Activated T-cell treated with anti-CD3 and anti-CD28 coated beads for 24 hours (primary cell): ENCODE data around the gene SPRR3.

ENCODE experiments used
- DNase-seq: peaks from one replicate; pipeline ENCODE4 v3.0.0-alpha.2; 2020; ENCODE audit warnings: low read depth

SPRR3 gene

GRCh38 chr1:153001382-153001781 is at the start of gene SPRR3:
SPRR3 (plus strand) TSS chr1:153001749; CDS start chr1:153003021, 1,272 bp downstream.
- no peak for DNase-seq

- DNase-seq, result no peak
These were observed 47.8 kb upstream of the SPRR3 start for GRCh38 chr1:152953761-152954160.

- DNase-seq, result no peak
These were observed 47.1 kb upstream of the SPRR3 start for GRCh38 chr1:152954436-152954835.

- no peak for DNase-seq
These were observed 44.0 kb upstream of the SPRR3 start for GRCh38 chr1:152957561-152957960.

- DNase-seq, result no peak
These were observed 42.3 kb upstream of the SPRR3 start for GRCh38 chr1:152959273-152959672.

GRCh38 chr1:152959801-152960451 is 41.6 kb upstream of the SPRR3 start:
- no peak for DNase-seq

GRCh38 chr1:152960452-152961044 is 41.0 kb upstream of the SPRR3 start:
- no peak for DNase-seq

- DNase-seq, result no peak
These were observed 40.2 kb upstream of the SPRR3 start for GRCh38 chr1:152961226-152961891.

- DNase-seq, result no peak
These were observed 38.6 kb upstream of the SPRR3 start for GRCh38 chr1:152962876-152963415.

GRCh38 chr1:152964536-152964935 is 37.0 kb upstream of the SPRR3 start:
- DNase-seq, result no peak

GRCh38 chr1:152965853-152966252 is 35.7 kb upstream of the SPRR3 start:
- DNase-seq, result no peak

- DNase-seq, result no peak
These were observed 34.3 kb upstream of the SPRR3 start for GRCh38 chr1:152967201-152967600.

GRCh38 chr1:152968248-152968647 is 33.3 kb upstream of the SPRR3 start:
- DNase-seq, result no peak

- no peak for DNase-seq
These were observed 32.5 kb upstream of the SPRR3 start for GRCh38 chr1:152969036-152969435.

- DNase-seq, result no peak
These were observed 31.1 kb upstream of the SPRR3 start, which contains the start of gene SPRR4 for GRCh38 chr1:152970495-152970894. SPRR4 (plus strand) TSS chr1:152970648; CDS start chr1:152971891, 1,243 bp downstream.

- no peak for DNase-seq
These were observed 29.2 kb upstream of the SPRR3 start for GRCh38 chr1:152972196-152972886.

- DNase-seq, result no peak
These were observed 24.9 kb upstream of the SPRR3 start for GRCh38 chr1:152976688-152977087.

- no peak for DNase-seq
These were observed 23.9 kb upstream of the SPRR3 start for GRCh38 chr1:152977614-152978013.

GRCh38 chr1:152980676-152981075 is 20.9 kb upstream of the SPRR3 start:
- no peak for DNase-seq

GRCh38 chr1:152981146-152981871 is 20.2 kb upstream of the SPRR3 start:
- no peak for DNase-seq

GRCh38 chr1:152982076-152982475 is 19.5 kb upstream of the SPRR3 start:
- DNase-seq, result no peak

- DNase-seq, result no peak
These were observed 18.3 kb upstream of the SPRR3 start for GRCh38 chr1:152983234-152983633.
